Dermis microvascular lymphatic vessel endothelial cell (primary cell): ENCODE results near the gene TTC32. TPM values are rescaled to one million over a fixed set of nuclear protein-coding genes. Genes with fewer than 3 reads are reported as not detected.
"Not testable (repeated sequence)": the region's sequence is repeated elsewhere in the genome, so short reads cannot be mapped to it uniquely, and the experiment has no call there.

ENCODE experiments used
- DNase-seq, 2 donors: peaks; one replicate each; pipeline versions ENCODE4 v3.0.0 to v3.0.0-alpha.2; 2010; ENCODE audit warnings: low read depth in 2 of 2
- total RNA-seq: library from RNA; depleted of rRNA; stranded (reverse); fragments of >200 nt; gene quantifications from 2 replicates; pipeline ENCODE4 v1.2.1, GENCODE V29; 2014

The TTC32 gene
- total RNA-seq, 1 donor from 2014 or later = 6.3 TPM

GRCh38 chr2:19899985-19900930 lies 1.5 kb downstream of the TTC32 start:
- peak in 1 of 2 donors; percentile 29 for DNase-seq

GRCh38 chr2:19898592-19899329 lies 3.0 kb downstream of the TTC32 start:
- DNase-seq = no peak

- DNase-seq = no peak
These were observed 4.0 kb downstream of the TTC32 start for GRCh38 chr2:19897623-19898245.

GRCh38 chr2:19895535-19895934 lies 6.2 kb downstream of the TTC32 start:
- no peak for DNase-seq

- no peak for DNase-seq
These were observed 7.5 kb downstream of the TTC32 start for GRCh38 chr2:19894134-19894792.

GRCh38 chr2:19893520-19894133 lies 8.2 kb downstream of the TTC32 start:
- DNase-seq = no peak

- peak in 1 of 2 donors; percentile 29 for DNase-seq
These were observed 9.8 kb downstream of the TTC32 start for GRCh38 chr2:19891971-19892370.

GRCh38 chr2:19890104-19890503 lies 11.7 kb downstream of the TTC32 start:
- no peak for DNase-seq

- no peak for DNase-seq
These were observed 13.0 kb downstream of the TTC32 start for GRCh38 chr2:19888831-19889230.

GRCh38 chr2:19887510-19887909 lies 14.3 kb downstream of the TTC32 start:
- DNase-seq = no peak

GRCh38 chr2:19886261-19886660 lies 15.5 kb downstream of the TTC32 start:
- no peak for DNase-seq

GRCh38 chr2:19885791-19886190 lies 16.0 kb downstream of the TTC32 start:
- no peak for DNase-seq

GRCh38 chr2:19883971-19884720 lies 17.6 kb downstream of the TTC32 start:
- no peak for DNase-seq

GRCh38 chr2:19883486-19883885 lies 18.3 kb downstream of the TTC32 start:
- no peak for DNase-seq

- no peak for DNase-seq
These were observed 19.5 kb downstream of the TTC32 start for GRCh38 chr2:19882286-19882685.

- DNase-seq = no peak
These were observed 19.9 kb downstream of the TTC32 start for GRCh38 chr2:19881908-19882265.

- no peak for DNase-seq
These were observed 20.4 kb downstream of the TTC32 start for GRCh38 chr2:19881221-19881907.

GRCh38 chr2:19880191-19880590 lies 21.6 kb downstream of the TTC32 start:
- not testable (repeated sequence) for DNase-seq

GRCh38 chr2:19879120-19879519 lies 22.7 kb downstream of the TTC32 start:
- no peak for DNase-seq
